Measurements from ENCODE around the gene B3GALT6.
"Not testable (repeated sequence)": the region's sequence is repeated elsewhere in the genome, so short reads cannot be mapped to it uniquely, and the experiment has no call there.

B3GALT6 gene

DNA sequence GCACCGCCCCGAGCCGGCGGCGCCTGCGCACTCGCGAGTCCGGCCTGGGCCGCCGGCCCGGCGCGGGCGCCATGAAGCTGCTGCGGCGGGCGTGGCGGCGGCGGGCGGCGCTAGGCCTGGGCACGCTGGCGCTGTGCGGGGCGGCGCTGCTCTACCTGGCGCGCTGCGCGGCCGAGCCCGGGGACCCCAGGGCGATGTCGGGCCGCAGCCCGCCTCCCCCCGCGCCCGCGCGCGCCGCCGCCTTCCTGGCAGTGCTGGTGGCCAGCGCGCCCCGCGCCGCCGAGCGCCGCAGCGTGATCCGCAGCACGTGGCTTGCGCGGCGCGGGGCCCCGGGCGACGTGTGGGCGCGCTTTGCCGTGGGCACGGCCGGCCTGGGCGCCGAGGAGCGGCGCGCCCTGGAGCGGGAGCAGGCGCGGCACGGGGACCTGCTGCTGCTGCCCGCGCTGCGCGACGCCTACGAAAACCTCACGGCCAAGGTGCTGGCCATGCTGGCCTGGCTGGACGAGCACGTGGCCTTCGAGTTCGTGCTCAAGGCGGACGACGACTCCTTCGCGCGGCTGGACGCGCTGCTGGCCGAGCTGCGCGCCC lies at the start of gene B3GALT6:
Gene B3GALT6, plus strand, starts transcription at position 30 of the 588 bp plus-strand sequence. Its CDS starts 42 bp downstream, at position 72.
- no peak for DNase-seq (ENCODE audit: low spot score)

GRCh38 chr1:1182491-1183220 lies 49.4 kb upstream of the B3GALT6 start:
- no peak for DNase-seq (ENCODE audit: low spot score)

DNA sequence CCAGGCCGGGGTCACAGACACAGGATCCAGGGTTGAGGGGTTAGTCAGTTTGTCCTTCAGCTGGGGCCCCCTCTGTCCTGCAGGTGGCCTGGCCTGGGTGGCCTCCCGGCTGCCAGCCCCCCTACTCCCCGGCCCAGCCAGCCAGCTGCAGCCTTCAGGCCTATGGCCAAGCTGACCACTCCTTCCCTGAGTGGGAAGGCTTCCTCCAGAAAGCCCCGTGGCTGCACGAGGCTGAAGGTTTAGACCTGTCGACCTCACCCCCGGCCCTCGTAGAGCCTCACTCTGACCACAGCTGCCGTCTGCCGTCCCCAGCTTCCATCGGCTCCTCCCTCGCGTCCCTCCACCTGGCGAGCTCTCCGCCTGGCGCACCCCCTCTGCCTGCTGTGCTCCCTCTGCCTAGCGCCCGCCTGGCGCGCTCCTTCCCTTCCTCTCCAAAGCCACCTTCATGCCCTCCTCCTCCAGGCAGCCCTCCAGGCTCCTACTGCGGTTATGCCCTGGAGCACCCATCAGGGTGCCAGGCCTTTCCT lies 48.8 kb upstream of the B3GALT6 start:
- DNase-seq (ENCODE audit: low spot score) = no peak

GRCh38 chr1:1183833-1184775 lies 47.9 kb upstream of the B3GALT6 start:
- DNase-seq (ENCODE audit: low spot score) = no peak

GRCh38 chr1:1185101-1185765 lies 46.8 kb upstream of the B3GALT6 start:
- DNase-seq (ENCODE audit: low spot score) = no peak

- no peak for DNase-seq (ENCODE audit: low spot score)
Measured at GRCh38 chr1:1187938-1188337, 44.1 kb upstream of the B3GALT6 start.

GRCh38 chr1:1189111-1189510 lies 42.9 kb upstream of the B3GALT6 start:
- DNase-seq (ENCODE audit: low spot score) = no peak

GRCh38 chr1:1191734-1192133 lies 40.3 kb upstream of the B3GALT6 start:
- DNase-seq (ENCODE audit: low spot score) = no peak

DNA sequence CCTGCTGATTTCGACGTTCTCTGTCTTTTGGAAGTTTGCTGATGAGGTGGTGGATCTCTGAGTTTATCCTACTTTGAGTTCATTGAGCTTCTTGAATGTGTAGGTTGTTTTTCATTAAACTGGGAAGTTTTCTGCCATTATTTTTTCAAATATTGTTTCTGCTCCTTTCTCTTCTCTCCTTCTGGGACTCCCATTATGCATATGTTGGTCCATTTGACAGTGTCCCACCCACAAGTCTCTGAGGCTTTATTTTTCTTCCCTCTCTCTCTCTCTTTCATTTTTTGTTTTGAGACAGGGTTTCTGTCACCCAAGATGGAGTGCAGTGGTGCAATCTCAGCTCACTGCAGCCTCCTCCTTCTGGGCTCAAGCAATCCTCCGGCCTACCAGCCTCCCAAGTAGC lies 37.3 kb upstream of the B3GALT6 start:
- no peak for DNase-seq (ENCODE audit: low spot score)

DNA sequence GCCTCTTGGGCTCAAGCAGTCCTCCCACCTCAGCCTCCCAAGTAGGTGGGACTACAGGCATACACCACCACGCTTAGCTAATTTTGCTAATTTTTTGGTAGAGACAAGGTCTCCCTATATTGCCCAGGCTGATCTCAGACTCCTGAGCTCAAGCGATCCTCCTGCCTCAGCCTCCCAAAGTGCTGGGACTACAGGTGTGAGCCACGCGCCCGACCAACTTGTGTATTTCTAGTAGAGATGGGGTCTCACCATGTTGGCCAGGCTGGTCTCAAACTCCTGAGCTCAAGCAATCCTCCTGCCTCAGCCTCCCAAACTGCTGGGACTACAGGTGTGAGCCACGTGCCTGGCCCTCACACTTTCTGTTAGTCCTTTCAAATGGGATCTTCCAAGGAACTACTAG lies 36.3 kb upstream of the B3GALT6 start:
- DNase-seq (ENCODE audit: low spot score) = not testable (repeated sequence)

DNA sequence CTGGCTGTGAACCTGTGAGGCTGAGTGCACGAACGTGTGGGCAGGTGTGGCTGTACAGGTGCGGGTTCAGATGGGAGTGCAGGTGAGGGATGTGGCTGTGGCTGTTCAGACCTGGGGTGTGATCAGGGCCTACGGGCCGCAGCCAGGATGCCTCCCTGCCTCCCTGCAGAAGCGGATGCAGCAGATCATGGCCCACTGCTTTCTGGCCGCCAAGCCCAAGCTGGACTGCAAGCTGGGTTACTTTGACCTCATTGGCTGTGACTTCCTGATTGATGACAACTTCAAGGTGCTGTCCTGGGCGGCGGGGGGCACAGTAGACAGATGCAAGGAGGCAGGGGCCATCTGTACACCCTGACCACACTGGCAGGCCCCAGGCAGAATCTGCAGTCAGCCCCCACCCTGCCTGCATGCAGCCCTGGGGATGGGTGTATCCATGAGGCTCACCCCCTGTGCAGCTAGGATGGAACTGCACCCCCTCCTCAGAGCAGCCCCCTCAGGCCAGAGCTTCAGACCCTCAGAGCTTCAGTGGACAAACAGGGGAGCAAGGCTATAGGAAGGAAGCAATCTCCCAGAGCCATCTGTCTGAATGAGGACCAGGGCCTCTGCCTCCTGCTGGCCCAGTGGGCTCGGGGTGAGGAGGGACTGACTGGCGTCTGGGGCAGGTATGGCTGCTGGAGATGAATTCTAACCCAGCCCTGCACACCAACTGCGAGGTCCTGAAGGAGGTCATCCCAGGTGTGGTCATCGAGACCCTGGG lies 35.4 kb upstream of the B3GALT6 start:
- no peak for DNase-seq (ENCODE audit: low spot score)

- DNase-seq (ENCODE audit: low spot score) = no peak
Measured at GRCh38 chr1:1197188-1197500, 34.9 kb upstream of the B3GALT6 start.

DNA sequence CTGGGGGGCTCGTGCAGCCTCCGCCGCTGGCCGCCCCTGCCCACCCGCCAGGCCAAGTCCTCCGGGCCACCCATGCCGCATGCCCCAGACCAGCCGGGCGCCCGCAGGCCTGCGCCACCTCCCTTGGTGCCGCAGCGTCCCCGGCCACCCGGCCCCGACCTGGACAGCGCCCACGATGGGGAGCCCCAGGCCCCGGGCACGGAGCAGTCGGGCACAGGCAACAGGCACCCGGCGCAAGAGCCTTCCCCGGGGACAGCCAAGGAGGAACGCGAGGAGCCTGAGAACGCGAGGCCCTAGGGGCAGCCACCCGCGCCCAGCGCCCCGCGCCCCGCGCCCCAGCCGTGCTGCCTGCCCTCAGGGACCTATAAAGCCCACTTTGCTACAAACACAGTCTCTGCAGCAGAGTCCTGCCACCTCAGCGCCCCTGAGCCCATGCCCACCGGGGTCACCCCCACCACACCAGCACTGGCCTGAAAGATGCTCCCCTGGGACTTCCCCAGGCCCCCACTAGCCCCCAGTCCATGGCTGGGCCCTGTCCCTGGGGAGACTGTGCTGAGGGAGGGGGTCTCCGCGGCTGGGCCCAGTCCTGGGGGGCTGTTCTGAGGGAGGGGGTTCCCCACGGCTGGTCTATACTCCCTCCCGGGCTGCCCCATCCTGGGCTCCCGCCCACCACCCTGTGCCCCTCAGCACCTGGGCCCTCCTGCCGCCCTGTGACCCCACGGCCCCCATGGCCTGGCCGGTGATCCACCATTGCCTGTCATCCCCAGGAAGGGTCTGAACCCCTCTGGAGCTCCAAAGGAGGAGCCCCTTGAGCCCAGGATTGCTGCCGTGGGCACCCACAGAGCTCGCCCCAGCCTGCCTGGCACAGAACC lies 34.2 kb upstream of the B3GALT6 start:
- DNase-seq (ENCODE audit: low spot score) = no peak

DNA sequence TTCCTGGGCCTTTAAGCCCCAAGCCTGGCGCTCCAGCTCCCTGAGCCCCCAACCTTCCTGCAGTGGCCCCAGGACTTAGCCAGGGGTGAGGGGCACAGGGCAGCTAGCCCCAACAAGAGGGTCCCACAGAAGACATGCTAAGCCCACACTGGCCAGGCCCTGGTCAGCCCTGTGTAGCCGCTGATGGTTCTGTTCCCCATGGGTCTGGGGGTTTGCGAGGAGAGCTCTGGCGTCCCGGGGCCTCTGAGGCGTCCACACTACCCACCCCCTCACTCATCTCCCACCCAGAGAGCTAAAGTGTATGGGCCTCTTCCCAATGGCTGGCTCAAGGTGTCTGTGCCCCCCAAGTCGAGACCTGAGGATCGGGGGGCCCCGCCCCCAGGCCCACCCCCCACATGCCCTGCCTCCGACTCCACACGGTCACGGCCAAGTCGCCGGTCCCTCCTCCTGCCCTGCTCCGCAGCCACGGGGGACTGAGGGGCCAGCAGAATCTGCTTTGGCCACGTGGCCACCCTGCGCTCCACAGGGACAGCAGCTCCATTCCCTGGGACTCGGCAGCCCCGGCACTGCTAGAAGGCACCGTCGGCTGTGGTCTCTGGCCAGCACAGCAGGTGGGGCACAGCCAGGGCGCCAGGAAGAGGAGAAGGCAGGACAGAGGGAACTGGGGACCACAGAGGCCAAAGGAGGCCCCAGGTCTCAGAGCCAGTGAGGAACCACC lies 33.5 kb upstream of the B3GALT6 start:
- no peak for DNase-seq (ENCODE audit: low spot score)

- DNase-seq (ENCODE audit: low spot score) = no peak
Measured at GRCh38 chr1:1199141-1199960, 32.7 kb upstream of the B3GALT6 start.

GRCh38 chr1:1199961-1200875 lies 31.8 kb upstream of the B3GALT6 start:
- DNase-seq (ENCODE audit: low spot score) = no peak

All from CD4-positive, alpha-beta T cell treated with Interleukin-2 at 100 ng/mL for 4 hours (primary cell).